ENCODE data around the gene CORO2B. TPM values are rescaled to one million over a fixed set of nuclear protein-coding genes. Genes with fewer than 3 reads are reported as not detected.
A peak's percentile ranks its signal among the peaks of the same experiment; 100 is the strongest.

Gene CORO2B
- total RNA-seq, 4 donors from 2014 or later: 1.3 to 3.3 (median 2.3) TPM

DNA sequence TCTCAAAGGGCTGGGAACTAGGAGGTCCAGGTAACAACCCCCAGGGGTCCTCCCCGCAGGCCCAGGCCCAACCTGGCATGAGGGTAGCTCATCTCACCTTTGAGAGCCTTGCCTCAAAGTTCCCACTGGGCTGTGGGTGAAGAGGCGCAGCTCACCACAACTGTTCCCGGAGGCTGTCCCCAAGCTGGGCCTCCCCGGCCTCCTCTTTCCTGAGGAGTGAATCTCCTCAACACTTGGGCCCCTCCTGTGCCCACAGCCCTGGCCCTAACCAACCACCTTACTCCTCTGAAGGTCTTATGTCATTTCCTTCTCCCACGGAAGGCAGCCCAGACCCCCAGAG lies 27.5 kb upstream of the CORO2B start:
- Histone ChIP-seq H3K27me3 (peaks cover 13% of the 10 kb centered on the region), H3K4me1 (no peaks in the 10 kb centered on the region), H3K9me3 (no peaks in the 10 kb centered on the region), H3K27ac (no peak overlapping the region), H3K36me3 (no peaks in the 10 kb centered on the region), H3K4me3 (no peak overlapping the region)
- DNase-seq (ENCODE audit: low spot score in 2 of 2): no peak
- 87% methylated on average over 4 of the region's 5 CpGs for WGBS
- no peak for TF ChIP-seq POLR2AphosphoS5 (IDR thresholded peaks at IDR 0.05)
- TF ChIP-seq, protein P1, sequence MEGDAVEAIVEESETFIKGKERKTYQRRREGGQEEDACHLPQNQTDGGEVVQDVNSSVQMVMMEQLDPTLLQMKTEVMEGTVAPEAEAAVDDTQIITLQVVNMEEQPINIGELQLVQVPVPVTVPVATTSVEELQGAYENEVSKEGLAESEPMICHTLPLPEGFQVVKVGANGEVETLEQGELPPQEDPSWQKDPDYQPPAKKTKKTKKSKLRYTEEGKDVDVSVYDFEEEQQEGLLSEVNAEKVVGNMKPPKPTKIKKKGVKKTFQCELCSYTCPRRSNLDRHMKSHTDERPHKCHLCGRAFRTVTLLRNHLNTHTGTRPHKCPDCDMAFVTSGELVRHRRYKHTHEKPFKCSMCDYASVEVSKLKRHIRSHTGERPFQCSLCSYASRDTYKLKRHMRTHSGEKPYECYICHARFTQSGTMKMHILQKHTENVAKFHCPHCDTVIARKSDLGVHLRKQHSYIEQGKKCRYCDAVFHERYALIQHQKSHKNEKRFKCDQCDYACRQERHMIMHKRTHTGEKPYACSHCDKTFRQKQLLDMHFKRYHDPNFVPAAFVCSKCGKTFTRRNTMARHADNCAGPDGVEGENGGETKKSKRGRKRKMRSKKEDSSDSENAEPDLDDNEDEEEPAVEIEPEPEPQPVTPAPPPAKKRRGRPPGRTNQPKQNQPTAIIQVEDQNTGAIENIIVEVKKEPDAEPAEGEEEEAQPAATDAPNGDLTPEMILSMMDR (IDR thresholded peaks at IDR 0.05): no peak
- no peak for TF ChIP-seq EP300 (IDR thresholded peaks at IDR 0.05)
- no peak for TF ChIP-seq POLR2A (IDR thresholded peaks at IDR 0.05)

DNA sequence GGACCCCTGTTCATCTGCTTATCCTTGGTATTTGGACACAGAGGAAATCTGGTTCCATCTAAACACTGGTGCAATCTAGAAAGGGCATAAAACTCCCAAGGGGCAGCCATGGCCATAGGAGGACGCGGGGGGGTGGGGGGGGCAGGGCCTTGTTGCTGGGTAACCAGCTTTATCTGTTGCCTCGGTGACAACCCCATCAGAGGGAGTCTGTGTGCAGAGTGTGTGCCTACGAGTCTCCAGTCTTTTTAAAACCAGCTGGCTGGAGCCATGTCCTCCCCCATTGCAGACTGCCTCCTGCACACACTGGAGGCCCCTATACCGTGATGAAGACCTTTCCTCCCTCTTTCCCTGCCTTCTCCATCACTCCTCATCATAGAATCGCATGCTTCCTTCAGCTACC lies 26.4 kb upstream of the CORO2B start:
- WGBS: 78% methylated on average over 6 of the region's 6 CpGs
- no peak for DNase-seq (ENCODE audit: low spot score in 2 of 2)
- no peaks in the 10 kb centered on the region for H3K36me3 ChIP-seq
- no peak overlapping the region for H3K4me3 ChIP-seq
- peaks cover 13% of the 10 kb centered on the region for H3K27me3 ChIP-seq
- H3K9me3 ChIP-seq: no peaks in the 10 kb centered on the region
- no peak for TF ChIP-seq POLR2AphosphoS5 (IDR thresholded peaks at IDR 0.05)
- TF ChIP-seq, protein P1 (IDR thresholded peaks at IDR 0.05): no peak
- TF ChIP-seq EP300 (IDR thresholded peaks at IDR 0.05): no peak
- no peak for TF ChIP-seq POLR2A (IDR thresholded peaks at IDR 0.05)
- no peak overlapping the region for H3K27ac ChIP-seq
- no peaks in the 10 kb centered on the region for H3K4me1 ChIP-seq

DNA sequence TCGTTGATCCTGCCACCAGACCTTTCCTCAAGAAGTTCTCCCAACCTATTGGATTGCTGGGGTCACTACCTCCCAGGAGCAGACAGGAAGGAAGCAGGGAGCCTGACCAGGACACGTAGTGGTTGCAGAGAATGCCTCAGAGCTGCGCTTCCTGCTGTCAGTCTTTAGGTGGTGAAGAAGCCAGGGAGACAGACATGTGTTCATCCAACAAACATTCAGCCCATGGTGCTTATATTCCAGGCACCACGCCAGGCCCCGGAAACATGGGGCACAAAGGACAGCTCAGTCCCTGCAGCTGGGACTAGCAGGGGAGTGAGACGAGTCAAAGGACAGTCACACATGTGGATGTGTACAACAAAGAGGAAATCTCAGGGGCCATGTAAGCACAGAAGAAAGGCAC lies 26.0 kb upstream of the CORO2B start:
- Histone ChIP-seq H3K9me3 (no peaks in the 10 kb centered on the region), H3K4me3 (no peak overlapping the region), H3K27me3 (peaks cover 13% of the 10 kb centered on the region), H3K27ac (no peak overlapping the region), H3K4me1 (no peaks in the 10 kb centered on the region), H3K36me3 (no peaks in the 10 kb centered on the region)
- TF ChIP-seq POLR2AphosphoS5 (IDR thresholded peaks at IDR 0.05) (no peak), EP300 (IDR thresholded peaks at IDR 0.05) (no peak), POLR2A (IDR thresholded peaks at IDR 0.05) (no peak)
- TF ChIP-seq, protein P1 (IDR thresholded peaks at IDR 0.05): no peak
- no peak for DNase-seq (ENCODE audit: low spot score in 2 of 2)
- 54% methylated on average over 6 of the region's 6 CpGs for WGBS

DNA sequence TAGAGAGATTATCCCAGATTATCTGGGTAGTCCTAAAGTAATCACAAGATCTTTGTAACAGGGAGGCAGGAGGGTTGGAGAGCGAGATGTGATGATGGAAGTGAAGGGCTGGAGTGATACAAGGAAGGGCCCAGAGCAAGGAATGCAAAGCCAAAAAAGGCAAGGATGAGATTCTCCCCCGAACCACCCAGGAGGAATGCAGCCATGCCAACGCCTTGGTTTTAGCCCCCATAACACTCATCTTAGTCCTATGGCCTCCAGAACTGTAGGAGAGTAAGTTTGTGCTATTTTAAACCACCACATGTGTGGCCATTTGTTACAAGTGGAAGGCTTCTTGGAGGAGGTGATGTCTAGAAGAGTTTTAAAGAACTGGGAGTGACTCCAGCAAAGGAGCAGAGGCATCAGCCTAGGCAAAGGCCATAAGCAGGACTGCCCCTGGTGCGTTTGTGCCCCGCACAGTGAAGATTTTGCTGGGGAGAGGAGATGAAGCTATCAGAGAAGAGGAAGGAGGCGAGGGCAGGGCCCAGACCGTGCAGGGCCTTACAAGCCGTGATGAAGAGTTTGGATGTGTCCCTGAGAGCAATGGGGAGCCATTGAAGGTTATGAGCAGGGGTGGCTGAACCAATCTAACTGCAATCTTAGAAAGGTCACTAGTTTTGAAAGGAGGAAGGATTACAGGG lies 25.3 kb upstream of the CORO2B start:
- no peak overlapping the region for H3K27ac ChIP-seq
- DNase-seq (ENCODE audit: low spot score in 2 of 2): no peak
- TF ChIP-seq EP300 (IDR thresholded peaks at IDR 0.05) (no peak), POLR2AphosphoS5 (IDR thresholded peaks at IDR 0.05) (no peak), POLR2A (IDR thresholded peaks at IDR 0.05) (no peak)
- TF ChIP-seq, protein P1 (IDR thresholded peaks at IDR 0.05): no peak
- H3K9me3 ChIP-seq: no peaks in the 10 kb centered on the region
- no peak overlapping the region for H3K4me3 ChIP-seq
- H3K4me1 ChIP-seq: no peaks in the 10 kb centered on the region
- 73% methylated on average over 8 of the region's 8 CpGs for WGBS
- H3K27me3 ChIP-seq: peaks cover 13% of the 10 kb centered on the region
- H3K36me3 ChIP-seq: no peaks in the 10 kb centered on the region

DNA sequence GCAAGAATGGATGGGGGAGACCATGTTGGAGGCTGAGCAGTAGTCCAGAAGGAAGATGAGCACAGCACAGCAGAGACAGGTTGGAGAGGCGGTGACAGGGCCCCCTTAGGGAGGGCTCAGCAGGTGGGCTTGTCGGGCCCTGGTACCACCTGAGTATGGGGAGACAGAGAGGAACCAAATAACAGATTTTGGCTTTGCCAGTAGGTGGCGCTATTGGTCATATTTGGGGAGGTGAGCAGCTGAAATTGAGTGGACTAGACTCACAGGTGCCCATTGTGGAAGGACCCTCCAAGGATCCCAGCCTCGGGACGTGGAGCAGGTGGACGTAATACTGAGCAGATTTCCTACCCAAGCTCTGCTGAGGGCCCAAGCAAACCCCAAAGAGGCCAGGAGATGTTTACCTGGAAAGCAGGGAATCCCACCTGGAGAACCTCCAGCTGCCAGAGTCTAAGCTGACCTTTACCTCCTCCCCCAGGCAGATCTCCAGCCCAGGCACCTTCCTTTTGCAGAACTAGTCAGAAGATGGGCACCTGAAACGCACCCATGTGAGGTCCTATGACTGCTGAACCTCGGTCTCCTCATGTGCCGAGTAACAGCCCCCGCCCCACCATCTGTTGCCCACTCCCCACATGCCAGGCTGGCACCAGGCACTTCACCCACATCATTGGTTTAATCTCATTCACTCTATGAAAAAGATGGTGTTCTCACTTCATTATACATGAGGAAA lies 24.6 kb upstream of the CORO2B start:
- WGBS: 47% methylated on average over 10 of the region's 10 CpGs
- Histone ChIP-seq H3K4me1 (peaks cover 5% of the 10 kb centered on the region), H3K4me3 (no peak overlapping the region), H3K27ac (no peak overlapping the region), H3K36me3 (no peaks in the 10 kb centered on the region), H3K27me3 (peaks cover 12% of the 10 kb centered on the region), H3K9me3 (no peaks in the 10 kb centered on the region)
- TF ChIP-seq EP300 (IDR thresholded peaks at IDR 0.05): no peak
- TF ChIP-seq, protein P1 (IDR thresholded peaks at IDR 0.05): peak; percentile 47 to 71
- no peak for DNase-seq (ENCODE audit: low spot score in 2 of 2)
